Endothelial cell of umbilical vein (primary cell): Measurements from ENCODE around the gene EPB41L4B.

Experiments used
- MYC ChIP-seq: IDR thresholded peaks from one replicate; pipeline ENCODE4 v1.6.1; 2011; ENCODE audit warnings: mild to moderate bottlenecking, low read depth, low read length
- POLR2A ChIP-seq: IDR thresholded peaks from 2 replicates; pipeline ENCODE4 v1.6.1; 2012; ENCODE audit warnings: low read depth, mild to moderate bottlenecking, control low read depth, low read length
- TF ChIP-seq, protein P1 (sequence below), 2 donors: IDR thresholded peaks; 1 replicate in 1 of 2; 2 replicates in 1 of 2; pipeline ENCODE4 v1.5.1; 2011; ENCODE audit warnings: low read length in 2 of 2, mild to moderate bottlenecking in 2 of 2, moderate library complexity in 2 of 2, control low read depth in 1 of 2, inconsistent platforms in 1 of 2, low read depth in 1 of 2; ENCODE audit not compliant: insufficient read depth in 1 of 2; ENCODE audit errors: extremely low read depth in 1 of 2
- TF ChIP-seq, protein P2 (sequence below): IDR thresholded peaks from 2 replicates; pipeline ENCODE4 v1.6.1; 2011; ENCODE audit not compliant: insufficient read depth, insufficient read length

DNA sequence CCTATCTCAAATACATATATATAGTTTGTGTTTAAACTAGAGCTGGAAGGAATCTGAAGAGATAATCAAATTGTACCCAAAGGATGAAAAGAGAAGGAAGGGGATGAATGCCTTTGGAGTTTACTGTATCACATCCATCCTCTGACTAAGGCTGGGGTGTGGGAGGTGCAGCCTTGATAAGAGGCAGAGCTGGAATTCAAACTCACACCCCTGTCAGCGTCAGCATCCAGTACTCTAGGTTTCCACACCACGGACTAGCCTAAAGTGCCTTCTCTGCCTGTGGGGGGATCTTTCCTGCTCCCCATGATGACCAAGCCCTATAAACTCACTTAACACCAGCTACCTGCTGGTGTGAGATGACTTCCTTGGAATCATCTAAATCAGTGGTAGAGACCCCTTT lies 48.1 kb downstream of the EPB41L4B start:
- TF ChIP-seq, protein P1, sequence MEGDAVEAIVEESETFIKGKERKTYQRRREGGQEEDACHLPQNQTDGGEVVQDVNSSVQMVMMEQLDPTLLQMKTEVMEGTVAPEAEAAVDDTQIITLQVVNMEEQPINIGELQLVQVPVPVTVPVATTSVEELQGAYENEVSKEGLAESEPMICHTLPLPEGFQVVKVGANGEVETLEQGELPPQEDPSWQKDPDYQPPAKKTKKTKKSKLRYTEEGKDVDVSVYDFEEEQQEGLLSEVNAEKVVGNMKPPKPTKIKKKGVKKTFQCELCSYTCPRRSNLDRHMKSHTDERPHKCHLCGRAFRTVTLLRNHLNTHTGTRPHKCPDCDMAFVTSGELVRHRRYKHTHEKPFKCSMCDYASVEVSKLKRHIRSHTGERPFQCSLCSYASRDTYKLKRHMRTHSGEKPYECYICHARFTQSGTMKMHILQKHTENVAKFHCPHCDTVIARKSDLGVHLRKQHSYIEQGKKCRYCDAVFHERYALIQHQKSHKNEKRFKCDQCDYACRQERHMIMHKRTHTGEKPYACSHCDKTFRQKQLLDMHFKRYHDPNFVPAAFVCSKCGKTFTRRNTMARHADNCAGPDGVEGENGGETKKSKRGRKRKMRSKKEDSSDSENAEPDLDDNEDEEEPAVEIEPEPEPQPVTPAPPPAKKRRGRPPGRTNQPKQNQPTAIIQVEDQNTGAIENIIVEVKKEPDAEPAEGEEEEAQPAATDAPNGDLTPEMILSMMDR (IDR thresholded peaks at IDR 0.05; ENCODE audit: extremely low read depth in 1 of 2, insufficient read depth in 1 of 2, low read depth in 1 of 2, low read length in 2 of 2): no peak
- TF ChIP-seq, protein P2, sequence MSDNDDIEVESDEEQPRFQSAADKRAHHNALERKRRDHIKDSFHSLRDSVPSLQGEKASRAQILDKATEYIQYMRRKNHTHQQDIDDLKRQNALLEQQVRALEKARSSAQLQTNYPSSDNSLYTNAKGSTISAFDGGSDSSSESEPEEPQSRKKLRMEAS: no peak
- TF ChIP-seq MYC (no peak), POLR2A (no peak)
